ENCODE measurements around the gene ITGB6.

The ITGB6 gene

GRCh38 chr2:160110674-160111239 is 89.3 kb downstream of the ITGB6 start:
- H3K4me3 Mint-ChIP-seq, result no peak overlapping the region
- no peak for ATAC-seq
- H3K36me3 Mint-ChIP-seq, result no peaks in the 10 kb centered on the region
- H3K9me3 Mint-ChIP-seq, result no peaks in the 10 kb centered on the region
- H3K27ac Mint-ChIP-seq, result no peak overlapping the region
- DNase-seq (ENCODE audit: low spot score in 2 of 2), result no peak
- H3K4me1 Mint-ChIP-seq, result no peaks in the 10 kb centered on the region

GRCh38 chr2:160109939-160110673 is 90.0 kb downstream of the ITGB6 start:
- Mint-ChIP-seq H3K27ac (no peak overlapping the region), H3K36me3 (no peaks in the 10 kb centered on the region), H3K9me3 (no peaks in the 10 kb centered on the region), H3K4me1 (no peaks in the 10 kb centered on the region), H3K4me3 (no peak overlapping the region)
- peak in 1 of 2 donors; percentile 10 for DNase-seq (ENCODE audit: low spot score in 2 of 2)
- peak; percentile 81 for ATAC-seq

GRCh38 chr2:160109243-160109642 is 90.8 kb downstream of the ITGB6 start:
- Mint-ChIP-seq H3K4me3 (no peak overlapping the region), H3K4me1 (no peaks in the 10 kb centered on the region), H3K27ac (no peak overlapping the region), H3K36me3 (no peaks in the 10 kb centered on the region), H3K9me3 (no peaks in the 10 kb centered on the region)
- ATAC-seq (no peak), DNase-seq (ENCODE audit: low spot score in 2 of 2) (no peak)

GRCh38 chr2:160108646-160109045 is 91.4 kb downstream of the ITGB6 start:
- no peaks in the 10 kb centered on the region for H3K9me3 Mint-ChIP-seq
- no peaks in the 10 kb centered on the region for H3K4me1 Mint-ChIP-seq
- H3K36me3 Mint-ChIP-seq, result no peaks in the 10 kb centered on the region
- no peak overlapping the region for H3K4me3 Mint-ChIP-seq
- ATAC-seq (no peak), DNase-seq (ENCODE audit: low spot score in 2 of 2) (no peak)
- H3K27ac Mint-ChIP-seq, result no peak overlapping the region

- no peak for ATAC-seq
- Mint-ChIP-seq H3K4me1 (no peaks in the 10 kb centered on the region), H3K27ac (no peak overlapping the region), H3K36me3 (no peaks in the 10 kb centered on the region), H3K9me3 (no peaks in the 10 kb centered on the region), H3K4me3 (no peak overlapping the region)
- DNase-seq (ENCODE audit: low spot score in 2 of 2), result no peak
Measured at GRCh38 chr2:160105366-160105765, 94.7 kb downstream of the ITGB6 start.

GRCh38 chr2:160104115-160104514 is 96.0 kb downstream of the ITGB6 start:
- Mint-ChIP-seq H3K9me3 (no peaks in the 10 kb centered on the region), H3K4me1 (no peaks in the 10 kb centered on the region), H3K4me3 (no peak overlapping the region), H3K27ac (no peak overlapping the region), H3K36me3 (no peaks in the 10 kb centered on the region)
- ATAC-seq, result no peak
- DNase-seq (ENCODE audit: low spot score in 2 of 2), result no peak

- Mint-ChIP-seq H3K4me3 (no peak overlapping the region), H3K9me3 (peaks cover 5% of the 10 kb centered on the region), H3K27ac (no peak overlapping the region), H3K4me1 (no peaks in the 10 kb centered on the region), H3K36me3 (no peaks in the 10 kb centered on the region)
- DNase-seq (ENCODE audit: low spot score in 2 of 2) (no peak), ATAC-seq (no peak)
Measured at GRCh38 chr2:160097326-160097725, 102.7 kb downstream of the ITGB6 start.

GRCh38 chr2:160096409-160096808 is 103.7 kb downstream of the ITGB6 start:
- Mint-ChIP-seq H3K9me3 (peaks cover 7% of the 10 kb centered on the region), H3K27ac (no peak overlapping the region), H3K4me1 (no peaks in the 10 kb centered on the region), H3K4me3 (no peak overlapping the region), H3K36me3 (no peaks in the 10 kb centered on the region)
- peak; percentile 95 for ATAC-seq
- DNase-seq (ENCODE audit: low spot score in 2 of 2), result no peak

- DNase-seq (ENCODE audit: low spot score in 2 of 2), result no peak
- no peak for ATAC-seq
- Mint-ChIP-seq H3K27ac (no peak overlapping the region), H3K4me3 (no peak overlapping the region), H3K36me3 (no peaks in the 10 kb centered on the region), H3K9me3 (peaks cover 25% of the 10 kb centered on the region), H3K4me1 (no peaks in the 10 kb centered on the region)
Measured at GRCh38 chr2:160092445-160092844, 107.6 kb downstream of the ITGB6 start.

GRCh38 chr2:160091381-160091780 is 108.7 kb downstream of the ITGB6 start:
- DNase-seq (ENCODE audit: low spot score in 2 of 2) (no peak), ATAC-seq (no peak)
- Mint-ChIP-seq H3K4me1 (no peaks in the 10 kb centered on the region), H3K36me3 (no peaks in the 10 kb centered on the region), H3K4me3 (no peak overlapping the region), H3K9me3 (peaks cover 30% of the 10 kb centered on the region), H3K27ac (no peak overlapping the region)

GRCh38 chr2:160087854-160088745 is 112.0 kb downstream of the ITGB6 start:
- ATAC-seq, result no peak
- H3K36me3 Mint-ChIP-seq, result no peaks in the 10 kb centered on the region
- no peaks in the 10 kb centered on the region for H3K4me1 Mint-ChIP-seq
- H3K4me3 Mint-ChIP-seq, result no peak overlapping the region
- DNase-seq (ENCODE audit: low spot score in 2 of 2), result no peak
- H3K27ac Mint-ChIP-seq, result no peak overlapping the region
- H3K9me3 Mint-ChIP-seq, result peaks cover 30% of the 10 kb centered on the region

- ATAC-seq (no peak), DNase-seq (ENCODE audit: low spot score in 2 of 2) (no peak)
- Mint-ChIP-seq H3K4me3 (no peak overlapping the region), H3K36me3 (no peaks in the 10 kb centered on the region), H3K9me3 (peaks cover 21% of the 10 kb centered on the region), H3K4me1 (no peaks in the 10 kb centered on the region), H3K27ac (no peak overlapping the region)
Measured at GRCh38 chr2:160085662-160086061, 114.4 kb downstream of the ITGB6 start.

GRCh38 chr2:160077912-160078810 is 121.9 kb downstream of the ITGB6 start:
- H3K9me3 Mint-ChIP-seq, result no peaks in the 10 kb centered on the region
- H3K4me3 Mint-ChIP-seq, result no peak overlapping the region

GRCh38 chr2:160076914-160077313 is 123.2 kb downstream of the ITGB6 start:
- no peaks in the 10 kb centered on the region for H3K9me3 Mint-ChIP-seq
- no peaks in the 10 kb centered on the region for H3K36me3 Mint-ChIP-seq
- no peak overlapping the region for H3K4me3 Mint-ChIP-seq
- no peaks in the 10 kb centered on the region for H3K4me1 Mint-ChIP-seq
- no peak for ATAC-seq
- H3K27ac Mint-ChIP-seq, result no peak overlapping the region
- no peak for DNase-seq (ENCODE audit: low spot score in 2 of 2)

More at GRCh38 chr2:160077912-160078810, 121.9 kb downstream of the ITGB6 start:
- DNase-seq (ENCODE audit: low spot score in 2 of 2), result no peak
- Mint-ChIP-seq H3K36me3 (no peaks in the 10 kb centered on the region), H3K4me1 (no peaks in the 10 kb centered on the region), H3K27ac (no peak overlapping the region)
- ATAC-seq, result no peak

GRCh38 chr2:160076241-160076640 is 123.8 kb downstream of the ITGB6 start:
- ATAC-seq (no peak), DNase-seq (ENCODE audit: low spot score in 2 of 2) (no peak)
- Mint-ChIP-seq H3K27ac (no peak overlapping the region), H3K9me3 (no peaks in the 10 kb centered on the region), H3K4me1 (no peaks in the 10 kb centered on the region), H3K4me3 (no peak overlapping the region), H3K36me3 (no peaks in the 10 kb centered on the region)

All from stimulated activated effector memory CD8-positive, alpha-beta T cell treated with anti-CD3 and anti-CD28 coated beads, Interleukin-12 subunit alpha, Interleukin-12 subunit beta, amount 100 ng/mL, for 72 hours (primary cell).